Measurements from ENCODE around the gene ILF2. TPM values are rescaled to one million over a fixed set of nuclear protein-coding genes. Genes with fewer than 3 reads are reported as not detected.

The ILF2 gene
- total and polyA plus RNA-seq, 2 experiments from 2014 or later = 174 to 180 TPM

DNA sequence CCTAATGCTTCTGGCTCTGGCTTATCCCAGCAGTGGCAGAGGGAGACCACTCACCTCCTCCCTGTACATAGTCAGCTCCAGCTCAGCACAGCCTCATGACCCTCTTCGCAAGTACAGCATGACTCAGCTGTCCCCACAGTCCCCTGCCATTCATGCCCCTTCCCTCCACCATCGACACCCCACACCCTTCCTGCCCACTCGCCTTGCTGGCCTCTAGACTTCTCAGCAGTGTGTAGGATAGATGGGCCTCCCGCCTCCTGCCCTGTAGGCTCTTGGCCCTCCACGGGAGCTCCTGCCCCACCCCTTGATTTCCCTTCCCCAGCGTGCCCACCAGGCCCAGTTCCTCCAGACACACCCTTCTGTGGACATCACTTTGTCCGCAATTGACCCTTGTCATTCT lies 17.5 kb upstream of the ILF2 start:
- Histone ChIP-seq H3K27me3 (replicated peaks; ENCODE audit: insufficient read depth) (no peaks in the 10 kb centered on the region), H3K27ac (no peak overlapping the region), H3F3A (ENCODE audit: insufficient read depth) (no peaks in the 10 kb centered on the region), H3K4me2 (ENCODE audit: unreplicated experiment) (no peak overlapping the region), H3K9ac (no peak overlapping the region), H3K9me2 (ENCODE audit: insufficient read depth) (no peaks in the 10 kb centered on the region), H3K79me2 (ENCODE audit: insufficient read depth) (no peaks in the 10 kb centered on the region), H3K9me3 (ENCODE audit: low read depth) (no peaks in the 10 kb centered on the region), H3K36me3 (ENCODE audit: low read depth) (no peaks in the 10 kb centered on the region), H2AFZ (no peak overlapping the region), H3K4me3 (no peak overlapping the region), H3K4me1 (ENCODE audit: insufficient read depth) (no peaks in the 10 kb centered on the region), H4K20me1 (ENCODE audit: insufficient read depth) (no peaks in the 10 kb centered on the region)
- no peak for TF ChIP-seq EZH2 (IDR thresholded peaks at IDR 0.05; ENCODE audit: insufficient read depth, poor library complexity, severe bottlenecking)
- TF ChIP-seq EZH2phosphoT487 (IDR thresholded peaks at IDR 0.05; ENCODE audit: insufficient read depth, low read depth) = no peak
- WGBS, 2 experiments (ENCODE audit: low coverage in 1 of 2, low lambda C conversion rate in 2 of 2, missing lambda C conversion rate in 2 of 2) = 88 to 91% methylated on average over 7 of the region's 7 CpGs
- in situ Hi-C loops (cut with MboI) = no loop called here
- DNase-seq = no peak

DNA sequence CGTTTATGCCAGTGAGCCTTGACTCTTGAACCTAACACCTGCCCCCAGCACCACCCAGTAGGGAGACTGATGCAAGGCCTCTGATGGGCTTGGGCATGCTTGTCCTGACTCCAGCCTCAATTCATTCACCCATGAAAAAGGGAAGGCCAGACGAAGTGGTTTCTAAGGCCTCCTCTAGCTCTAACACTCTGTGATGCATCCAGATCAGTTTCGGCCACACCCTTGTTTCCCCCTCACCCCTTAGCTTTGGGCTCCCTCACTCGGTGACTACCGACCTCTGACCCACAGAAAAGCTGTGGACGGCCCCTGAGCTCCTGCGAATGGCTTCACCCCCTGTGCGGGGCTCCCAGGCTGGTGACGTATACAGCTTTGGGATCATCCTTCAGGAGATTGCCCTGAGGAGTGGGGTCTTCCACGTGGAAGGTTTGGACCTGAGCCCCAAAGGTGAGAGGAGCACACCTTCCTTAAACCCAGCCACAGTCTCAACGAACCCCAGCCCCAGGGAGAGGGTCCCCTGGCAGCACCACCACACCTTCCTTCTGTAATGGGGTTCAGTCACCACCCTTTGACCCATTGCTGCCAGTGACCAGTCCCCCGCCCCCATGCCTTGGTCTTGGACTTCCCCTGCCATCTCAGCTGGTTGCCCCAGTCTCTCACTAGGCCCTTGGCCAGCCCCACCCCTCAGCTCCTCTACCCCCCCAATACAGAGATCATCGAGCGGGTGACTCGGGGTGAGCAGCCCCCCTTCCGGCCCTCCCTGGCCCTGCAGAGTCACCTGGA lies 16.7 kb upstream of the ILF2 start:
- no peaks in the 10 kb centered on the region for H3K9me3 ChIP-seq (ENCODE audit: low read depth)
- WGBS, 2 experiments (ENCODE audit: low coverage in 1 of 2, low lambda C conversion rate in 2 of 2, missing lambda C conversion rate in 2 of 2) = 82% methylated on average over 12 to 16 of the region's 16 CpGs
- H3F3A ChIP-seq (ENCODE audit: insufficient read depth) = no peaks in the 10 kb centered on the region
- H3K27ac ChIP-seq = no peak overlapping the region
- no peaks in the 10 kb centered on the region for H3K4me1 ChIP-seq (ENCODE audit: insufficient read depth)
- no peaks in the 10 kb centered on the region for H3K9me2 ChIP-seq (ENCODE audit: insufficient read depth)
- H3K79me2 ChIP-seq (ENCODE audit: insufficient read depth) = no peaks in the 10 kb centered on the region
- TF ChIP-seq EZH2 (IDR thresholded peaks at IDR 0.05; ENCODE audit: insufficient read depth, poor library complexity, severe bottlenecking) (no peak), EZH2phosphoT487 (IDR thresholded peaks at IDR 0.05; ENCODE audit: insufficient read depth, low read depth) (no peak)
- in situ Hi-C loops (cut with MboI) = no loop called here
- H3K9ac ChIP-seq = no peak overlapping the region
- H4K20me1 ChIP-seq (ENCODE audit: insufficient read depth) = no peaks in the 10 kb centered on the region
- H3K36me3 ChIP-seq (ENCODE audit: low read depth) = no peaks in the 10 kb centered on the region
- H3K4me2 ChIP-seq (ENCODE audit: unreplicated experiment) = no peak overlapping the region
- no peaks in the 10 kb centered on the region for H3K27me3 ChIP-seq (replicated peaks; ENCODE audit: insufficient read depth)
- H2AFZ ChIP-seq = no peak overlapping the region
- no peak overlapping the region for H3K4me3 ChIP-seq
- no peak for DNase-seq

DNA sequence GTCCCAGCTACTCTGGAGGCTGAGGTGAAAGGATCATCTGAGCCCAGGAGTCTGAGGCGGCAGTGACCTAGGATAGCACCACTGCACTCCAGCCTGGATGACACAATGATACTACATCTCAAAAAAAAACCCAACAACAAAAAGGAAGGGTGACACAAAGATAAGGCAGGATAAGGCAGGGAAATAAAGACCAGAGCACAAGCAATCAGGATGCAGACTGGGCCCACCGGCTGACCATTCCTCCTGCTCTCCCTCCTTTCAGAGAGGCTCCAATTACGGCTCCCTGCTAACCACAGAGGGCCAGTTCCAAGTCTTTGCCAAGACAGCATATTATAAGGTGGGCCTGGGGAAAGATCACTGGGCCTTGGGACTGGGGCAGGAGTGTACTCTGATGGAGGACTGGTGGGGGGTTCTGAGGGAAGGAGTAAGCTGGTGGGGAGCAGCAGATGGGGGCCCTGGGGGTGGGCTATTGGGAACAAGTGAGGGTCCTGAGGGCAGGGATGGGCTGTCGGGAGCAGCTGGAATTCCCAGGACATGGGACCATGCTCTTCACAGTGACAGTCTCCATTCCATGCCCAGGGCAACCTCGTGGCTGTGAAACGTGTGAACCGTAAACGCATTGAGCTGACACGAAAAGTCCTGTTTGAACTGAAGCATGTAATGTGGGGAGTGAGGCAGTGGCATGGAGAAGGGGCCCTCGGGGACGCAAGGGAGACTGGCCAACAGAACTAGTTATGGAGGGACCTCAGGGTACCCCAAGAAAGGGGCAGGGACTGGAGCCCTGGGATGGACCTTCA lies 14.9 kb upstream of the ILF2 start:
- H4K20me1 ChIP-seq (ENCODE audit: insufficient read depth) = no peaks in the 10 kb centered on the region
- 69 to 71% methylated on average over 10 to 11 of the region's 11 CpGs for WGBS, 2 experiments (ENCODE audit: low coverage in 1 of 2, low lambda C conversion rate in 2 of 2, missing lambda C conversion rate in 2 of 2)
- TF ChIP-seq EZH2phosphoT487 (IDR thresholded peaks at IDR 0.05; ENCODE audit: insufficient read depth, low read depth) (no peak), EZH2 (IDR thresholded peaks at IDR 0.05; ENCODE audit: insufficient read depth, poor library complexity, severe bottlenecking) (no peak)
- no peaks in the 10 kb centered on the region for H3K9me2 ChIP-seq (ENCODE audit: insufficient read depth)
- H3K4me2 ChIP-seq (ENCODE audit: unreplicated experiment) = no peak overlapping the region
- no peaks in the 10 kb centered on the region for H3K9me3 ChIP-seq (ENCODE audit: low read depth)
- no peaks in the 10 kb centered on the region for H3K27me3 ChIP-seq (replicated peaks; ENCODE audit: insufficient read depth)
- no peak overlapping the region for H3K9ac ChIP-seq
- no peak overlapping the region for H3K27ac ChIP-seq
- H3K4me3 ChIP-seq = no peak overlapping the region
- no peak overlapping the region for H2AFZ ChIP-seq
- in situ Hi-C loops (cut with MboI) = no loop called here
- H3K79me2 ChIP-seq (ENCODE audit: insufficient read depth) = no peaks in the 10 kb centered on the region
- no peak for DNase-seq
- H3K4me1 ChIP-seq (ENCODE audit: insufficient read depth) = no peaks in the 10 kb centered on the region
- H3K36me3 ChIP-seq (ENCODE audit: low read depth) = no peaks in the 10 kb centered on the region
- H3F3A ChIP-seq (ENCODE audit: insufficient read depth) = no peaks in the 10 kb centered on the region

DNA sequence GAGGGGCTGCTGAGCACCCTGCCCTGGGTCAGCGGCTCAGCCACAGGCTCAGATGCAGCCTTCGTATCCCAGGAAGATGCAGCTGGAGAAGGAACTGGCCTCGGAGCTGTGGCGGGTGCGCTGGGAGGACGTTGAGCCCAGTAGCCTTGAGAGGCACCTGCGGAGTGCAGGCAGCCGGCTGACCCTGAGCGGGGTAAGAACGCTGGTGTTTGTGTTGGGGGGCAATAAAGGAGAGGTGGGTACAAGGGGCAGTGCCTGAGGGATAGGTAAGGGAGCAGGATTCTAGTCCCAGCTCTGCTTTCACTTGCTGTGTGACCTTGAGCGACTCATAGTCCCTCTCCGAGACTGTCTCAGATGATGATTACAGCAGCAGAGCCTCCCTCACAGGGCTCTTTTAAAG lies 14.1 kb upstream of the ILF2 start:
- 91% methylated on average over 12 of the region's 12 CpGs for WGBS, 2 experiments (ENCODE audit: low coverage in 1 of 2, low lambda C conversion rate in 2 of 2, missing lambda C conversion rate in 2 of 2)
- TF ChIP-seq EZH2 (IDR thresholded peaks at IDR 0.05; ENCODE audit: insufficient read depth, poor library complexity, severe bottlenecking) = no peak
- no peak for TF ChIP-seq EZH2phosphoT487 (IDR thresholded peaks at IDR 0.05; ENCODE audit: insufficient read depth, low read depth)
- Histone ChIP-seq H3K4me2 (ENCODE audit: unreplicated experiment) (no peak overlapping the region), H3K9me2 (ENCODE audit: insufficient read depth) (no peaks in the 10 kb centered on the region), H3K9me3 (ENCODE audit: low read depth) (no peaks in the 10 kb centered on the region), H3K4me3 (no peak overlapping the region), H3K4me1 (ENCODE audit: insufficient read depth) (no peaks in the 10 kb centered on the region), H3K27ac (no peak overlapping the region), H4K20me1 (ENCODE audit: insufficient read depth) (no peaks in the 10 kb centered on the region), H3K79me2 (ENCODE audit: insufficient read depth) (no peaks in the 10 kb centered on the region), H3K9ac (no peak overlapping the region), H3K27me3 (replicated peaks; ENCODE audit: insufficient read depth) (peaks cover under 1% of the 10 kb centered on the region; the same call in 1 of the 2 replicates), H3K36me3 (ENCODE audit: low read depth) (no peaks in the 10 kb centered on the region), H2AFZ (no peak overlapping the region), H3F3A (ENCODE audit: insufficient read depth) (no peaks in the 10 kb centered on the region)
- no peak for DNase-seq
- in situ Hi-C loops (cut with MboI) = no loop called here

Data from GM23248 (cell line).